A549 (cell line): ENCODE data around the gene SLC16A4.

Source experiments
- CHD2 ChIP-seq: fragments of 150-350 bp; IDR thresholded peaks from 2 replicates; pipeline ENCODE4 v1.6.1; 2014; ENCODE audit warnings: low read length; ENCODE audit not compliant: partially characterized antibody
- RNF2 ChIP-seq: fragments of 200-600 bp; sonication (generic); IDR thresholded peaks from 2 replicates; pipeline ENCODE4 v1.6.1; 2016; ENCODE audit warnings: low read depth, mild to moderate bottlenecking, antibody characterized with exemption, moderate library complexity, borderline replicate concordance
- ZNF302 ChIP-seq: fragments of 250-450 bp; sonication (Bioruptor Pico); IDR thresholded peaks from 2 replicates; pipeline ENCODE4 v1.9.0; 2021; ENCODE audit warnings: inconsistent platforms, mild to moderate bottlenecking, moderate library complexity

DNA sequence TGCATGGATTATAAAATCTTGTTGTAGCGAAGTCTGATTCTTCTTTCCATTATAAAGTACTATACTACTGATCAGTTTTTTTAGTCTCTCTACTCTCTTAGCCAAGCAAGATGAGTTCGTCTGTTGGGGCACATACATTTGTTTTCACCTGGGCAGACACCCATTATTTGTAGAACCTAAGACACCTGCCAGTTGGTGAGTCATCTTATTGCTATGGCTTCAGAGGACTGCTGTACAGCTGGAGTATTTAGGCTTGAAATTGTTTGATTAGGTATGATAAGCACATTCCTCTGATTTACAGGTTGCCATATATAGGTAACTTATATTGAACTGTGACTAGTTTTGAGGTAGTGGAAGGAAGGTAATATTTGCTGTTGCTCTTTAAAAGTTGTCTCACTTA lies 34.4 kb downstream of the SLC16A4 start:
- TF ChIP-seq RNF2: no peak
- no peak for TF ChIP-seq CHD2
- no peak for TF ChIP-seq ZNF302 (CRISPR knock-in tag)
